HEK293T (cell line): ENCODE measurements around the gene CELSR1.

ENCODE experiments used
- CTCF ChIA-PET: fragments of 350-600 bp; formaldehyde crosslinking; extraction: SDS; loops from one replicate; lab custom pipeline; 2021; ENCODE audit warnings: antibody characterized with exemption, inconsistent platforms; lab: Yijun Ruan, JAX
- POLR2A ChIA-PET: fragments of 350-600 bp; formaldehyde crosslinking; extraction: SDS; loops from one replicate; lab custom pipeline; 2020; ENCODE audit warnings: antibody characterized with exemption, inconsistent platforms; lab: Yijun Ruan, JAX
- DNase-seq: peaks from one replicate; pipeline ENCODE4 v3.0.0; 2012; ENCODE audit warnings: mixed read lengths; ENCODE audit errors: extremely low spot score
- ARNT ChIP-seq: fragments of 450-650 bp; IDR thresholded peaks from 2 replicates; pipeline ENCODE4 v1.6.1; 2017; ENCODE audit warnings: mild to moderate bottlenecking
- BHLHE40 ChIP-seq: fragments of 450-650 bp; IDR thresholded peaks from 2 replicates; pipeline ENCODE4 v1.6.1; 2016; ENCODE audit warnings: mild to moderate bottlenecking, moderate library complexity, borderline replicate concordance
- CTBP1 ChIP-seq: fragments of 450-650 bp; IDR thresholded peaks from 2 replicates; pipeline ENCODE4 v1.6.1; 2016; ENCODE audit warnings: borderline replicate concordance
- ELF4 ChIP-seq: fragments of 450-650 bp; IDR thresholded peaks from 2 replicates; pipeline ENCODE4 v1.6.1; 2017; ENCODE audit warnings: antibody characterized with exemption
- FOXA1 ChIP-seq: fragments of 450-650 bp; IDR thresholded peaks from 2 replicates; pipeline ENCODE4 v1.6.1; 2016; ENCODE audit warnings: mild to moderate bottlenecking
- FOXK2 ChIP-seq: fragments of 450-650 bp; IDR thresholded peaks from 2 replicates; pipeline ENCODE4 v1.6.1; 2016; ENCODE audit warnings: mild to moderate bottlenecking
- FOXM1 ChIP-seq: fragments of 450-650 bp; IDR thresholded peaks from 2 replicates; pipeline ENCODE4 v1.6.1; 2017; ENCODE audit warnings: mild to moderate bottlenecking, borderline replicate concordance
- HDGF ChIP-seq: fragments of 450-650 bp; IDR thresholded peaks from 2 replicates; pipeline ENCODE4 v1.6.1; 2017; ENCODE audit warnings: antibody characterized with exemption, borderline replicate concordance
- L3MBTL2 ChIP-seq: fragments of 450-650 bp; conservative IDR thresholded peaks from 2 replicates; pipeline ENCODE4 v1.6.1; 2016; ENCODE audit warnings: mild to moderate bottlenecking
- LEF1 ChIP-seq: fragments of 450-650 bp; IDR thresholded peaks from 2 replicates; pipeline ENCODE4 v1.6.1; 2017; ENCODE audit warnings: mild to moderate bottlenecking, borderline replicate concordance
- NFRKB ChIP-seq: fragments of 450-650 bp; IDR thresholded peaks from 2 replicates; pipeline ENCODE4 v1.6.1; 2016; ENCODE audit warnings: mild to moderate bottlenecking, moderate library complexity
- SP1 ChIP-seq: fragments of 450-650 bp; IDR thresholded peaks from 2 replicates; pipeline ENCODE4 v1.6.1; 2017
- SUZ12 ChIP-seq: fragments of 450-650 bp; IDR thresholded peaks from 2 replicates; pipeline ENCODE4 v1.6.1; 2016; ENCODE audit warnings: mild to moderate bottlenecking
- TARDBP ChIP-seq: fragments of 450-650 bp; IDR thresholded peaks from 2 replicates; pipeline ENCODE4 v1.6.1; 2016
- ZNF384 ChIP-seq: fragments of 450-650 bp; IDR thresholded peaks from 2 replicates; pipeline ENCODE4 v1.6.1; 2016
- TF ChIP-seq, protein P1 (sequence below): fragments of 450-650 bp; IDR thresholded peaks from 2 replicates; pipeline ENCODE4 v1.6.1; 2016

The CELSR1 gene

DNA sequence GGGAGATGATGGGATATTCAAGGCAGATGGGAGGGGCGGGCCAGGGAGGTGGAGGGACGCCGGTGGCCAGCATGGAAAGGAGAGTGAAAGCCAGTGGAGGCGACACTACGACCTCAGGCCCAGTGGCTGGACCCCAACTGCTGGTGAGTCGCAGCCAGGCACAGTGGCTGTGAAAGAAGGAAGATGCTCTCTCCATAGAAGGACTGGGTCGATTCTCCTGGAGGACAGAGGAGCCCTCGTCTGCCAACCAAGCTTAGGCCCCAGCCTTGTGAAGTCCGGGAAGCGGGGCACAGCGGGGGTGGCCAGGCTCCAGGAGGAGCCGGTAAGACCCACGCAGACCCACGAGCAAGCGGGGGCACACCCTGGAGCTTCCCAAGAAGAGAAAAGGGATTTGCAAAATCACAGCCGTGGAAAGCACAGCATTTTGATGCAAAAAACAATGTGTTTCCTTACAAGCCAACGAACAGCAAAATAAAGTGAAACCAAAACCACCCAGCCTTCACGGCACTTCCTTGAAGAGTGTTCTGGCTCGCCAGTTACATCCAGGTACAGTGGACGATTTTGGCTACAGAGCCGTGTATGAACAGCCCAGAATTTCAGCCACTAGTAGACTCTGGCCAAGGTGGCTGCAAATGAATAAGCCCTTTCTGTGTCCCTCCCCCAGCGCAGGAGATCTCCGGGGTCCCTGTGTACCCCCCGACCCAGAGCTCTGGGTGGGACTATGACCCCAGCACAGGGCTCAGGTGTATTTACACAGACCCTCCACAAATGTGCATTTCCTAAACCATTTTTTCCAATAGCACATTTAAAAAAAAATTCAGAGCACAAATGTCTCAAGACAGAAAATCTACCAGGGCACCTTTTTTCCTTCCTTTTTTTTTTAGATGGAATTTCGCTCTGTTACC is 105.0 kb downstream of the CELSR1 start:
- TF ChIP-seq, protein P1, sequence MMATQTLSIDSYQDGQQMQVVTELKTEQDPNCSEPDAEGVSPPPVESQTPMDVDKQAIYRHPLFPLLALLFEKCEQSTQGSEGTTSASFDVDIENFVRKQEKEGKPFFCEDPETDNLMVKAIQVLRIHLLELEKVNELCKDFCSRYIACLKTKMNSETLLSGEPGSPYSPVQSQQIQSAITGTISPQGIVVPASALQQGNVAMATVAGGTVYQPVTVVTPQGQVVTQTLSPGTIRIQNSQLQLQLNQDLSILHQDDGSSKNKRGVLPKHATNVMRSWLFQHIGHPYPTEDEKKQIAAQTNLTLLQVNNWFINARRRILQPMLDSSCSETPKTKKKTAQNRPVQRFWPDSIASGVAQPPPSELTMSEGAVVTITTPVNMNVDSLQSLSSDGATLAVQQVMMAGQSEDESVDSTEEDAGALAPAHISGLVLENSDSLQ: no peak
- TF ChIP-seq LEF1 (no peak), NFRKB (no peak), SP1 (no peak), TARDBP (no peak), HDGF (no peak), ARNT (no peak)
- no peak for DNase-seq
- CTCF ChIA-PET: no interaction called here
- POLR2A ChIA-PET: no interaction called here

DNA sequence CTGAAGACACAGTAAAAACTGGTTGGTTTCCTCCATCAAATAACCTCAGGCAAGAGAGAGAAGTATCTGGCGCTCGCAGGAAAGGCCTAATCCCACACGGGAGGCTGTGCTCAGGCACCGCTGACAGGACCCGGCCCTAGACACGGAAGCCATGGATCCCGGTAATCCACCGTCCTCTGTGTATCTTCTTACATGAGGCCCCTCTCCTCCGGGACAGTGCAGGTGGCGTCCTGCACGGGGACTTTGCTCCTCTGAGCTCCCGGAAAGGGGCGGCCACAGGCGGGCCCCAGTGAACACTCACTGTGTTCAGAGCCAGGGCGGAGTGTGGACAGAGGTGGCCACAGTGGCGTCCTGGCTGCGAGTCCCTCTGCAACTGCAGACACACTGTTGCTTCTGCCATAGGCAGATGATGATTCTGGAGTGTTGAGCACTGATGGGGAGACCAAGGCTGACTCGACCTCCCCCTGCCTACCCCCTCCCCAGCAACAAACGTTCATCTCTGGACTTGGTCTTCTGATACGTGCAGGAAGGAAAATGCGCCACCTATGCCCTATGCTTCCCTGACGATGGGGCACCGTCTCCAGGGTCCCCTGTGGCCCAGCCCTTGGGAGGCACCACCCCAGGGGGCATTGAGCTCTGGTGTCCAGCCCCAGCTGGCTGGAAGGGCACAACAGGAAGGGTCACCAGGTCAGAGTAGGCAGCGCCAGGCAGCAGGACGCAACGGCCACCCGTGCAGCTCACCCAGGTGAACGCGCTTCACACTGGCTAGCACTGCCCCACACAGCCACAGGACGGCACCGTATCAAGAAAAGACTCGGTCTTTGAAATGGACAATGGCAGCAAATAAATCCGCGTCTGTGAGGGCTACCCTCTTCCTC is 106.2 kb downstream of the CELSR1 start:
- DNase-seq: no peak
- ChIA-PET POLR2A (no interaction called here), CTCF (interaction anchor here (0.6 kb wide), 1 partner anchor 9 kb away, joined by 3 read pairs; no protein-coding TSS in a partner anchor)
- TF ChIP-seq L3MBTL2 (no peak), SP1 (no peak), LEF1 (no peak), ARNT (no peak), SUZ12 (no peak), FOXK2 (no peak), FOXM1 (no peak), CTBP1 (no peak), ELF4 (no peak), TARDBP (no peak), FOXA1 (no peak), HDGF (no peak), NFRKB (no peak), BHLHE40 (no peak), ZNF384 (no peak)
- TF ChIP-seq, protein P1: no peak

DNA sequence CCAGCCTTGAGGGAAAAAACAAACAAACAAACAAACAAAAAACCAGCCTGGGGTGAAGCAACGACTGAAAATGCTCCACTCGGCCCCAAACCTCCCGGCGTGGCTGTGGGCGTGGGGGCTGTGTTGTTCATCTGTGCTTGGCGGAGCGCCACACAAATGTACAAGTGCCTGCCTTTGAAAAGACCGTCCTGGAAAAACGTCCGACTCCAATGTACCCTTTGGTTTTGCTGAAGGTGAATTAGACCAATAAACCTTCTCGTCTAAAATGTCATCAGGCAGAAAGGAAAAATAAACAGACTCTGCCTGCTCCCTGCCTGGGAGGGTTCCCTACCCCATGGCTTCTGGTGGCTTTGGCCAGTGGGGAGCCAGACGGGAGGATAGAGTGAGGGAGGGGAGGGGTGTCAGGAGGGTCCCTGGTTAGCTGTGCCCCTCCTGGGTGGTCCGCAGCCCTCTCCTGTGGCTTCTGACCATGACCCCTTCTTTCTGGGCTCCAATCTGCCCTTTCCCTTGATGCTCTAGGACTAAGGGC is 108.0 kb downstream of the CELSR1 start:
- CTCF ChIA-PET: no interaction called here
- TF ChIP-seq FOXK2 (no peak), FOXM1 (no peak), ELF4 (no peak), ZNF384 (no peak)

DNA sequence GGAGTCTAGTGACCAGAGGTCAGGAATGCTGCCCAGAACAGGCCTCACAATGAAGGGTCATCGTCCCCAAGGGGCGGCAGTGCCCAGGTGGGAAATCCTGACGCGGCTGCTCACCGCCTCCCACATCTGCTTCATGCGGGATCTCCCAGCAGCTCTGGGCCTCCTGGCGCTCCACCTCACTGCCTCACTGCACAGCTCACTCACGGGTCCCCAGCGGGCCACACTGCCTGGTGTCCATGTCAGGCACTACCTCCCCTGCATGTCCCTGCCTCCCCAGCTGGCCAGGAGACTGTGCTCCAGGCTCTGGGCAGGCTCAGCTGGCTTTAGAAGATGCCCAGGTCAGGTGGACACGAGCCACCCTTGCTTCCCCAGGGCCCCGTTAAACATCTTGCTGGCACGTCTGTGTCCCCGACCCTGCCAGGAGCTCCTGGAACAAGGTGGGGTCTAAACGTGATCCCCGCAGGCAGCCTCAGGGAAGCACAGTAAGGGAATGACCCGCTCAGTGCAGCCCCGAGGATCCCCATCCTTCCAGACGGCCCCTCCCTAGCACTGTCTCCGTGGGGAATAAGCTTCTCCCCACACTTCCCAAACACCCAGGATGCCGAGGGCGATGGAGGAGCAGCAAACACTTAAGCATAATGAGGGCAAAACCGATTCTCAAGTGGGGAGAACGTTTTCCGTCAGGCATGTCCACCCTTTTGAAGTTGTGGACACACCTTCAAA is 108.7 kb downstream of the CELSR1 start:
- POLR2A ChIA-PET: interaction anchor here (0.9 kb wide), 1 partner anchor 10 kb away, joined by 3 read pairs; no protein-coding TSS in a partner anchor
- CTCF ChIA-PET: no interaction called here
- TF ChIP-seq, protein P1: no peak
- TF ChIP-seq TARDBP (no peak), L3MBTL2 (no peak), HDGF (no peak), ARNT (no peak), FOXA1 (no peak)

More for the DNA sequence above, 108.0 kb downstream of the CELSR1 start:
- no peak for DNase-seq
- POLR2A ChIA-PET: no interaction called here

DNA sequence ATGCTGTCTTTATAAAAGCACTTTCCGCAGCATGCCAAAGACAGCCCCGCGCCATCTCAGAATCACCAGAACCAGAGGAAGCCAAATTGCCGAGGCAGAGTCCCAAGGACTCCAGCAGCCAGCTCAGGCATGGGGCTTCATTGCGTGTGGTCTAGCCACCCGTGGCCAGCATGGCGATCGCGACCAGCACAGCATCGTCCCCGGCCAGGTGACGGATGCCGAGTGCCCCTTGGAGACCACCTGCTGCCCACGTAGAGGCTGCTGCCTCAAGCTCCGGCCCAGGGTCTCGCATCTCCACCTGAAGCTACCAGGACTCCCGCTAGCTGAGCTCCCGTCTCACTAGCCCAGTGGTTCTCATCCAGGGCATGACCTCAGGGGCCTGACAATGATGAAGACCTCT is 109.2 kb downstream of the CELSR1 start:
- DNase-seq: no peak
- ChIA-PET CTCF (no interaction called here), POLR2A (interaction anchor here (0.9 kb wide), 1 partner anchor 9 kb away, joined by 3 read pairs; no protein-coding TSS in a partner anchor)
- no peak for TF ChIP-seq LEF1
- no peak for TF ChIP-seq SUZ12
- TF ChIP-seq TARDBP: no peak
- TF ChIP-seq ARNT: no peak
- no peak for TF ChIP-seq FOXM1
- TF ChIP-seq NFRKB: no peak
- no peak for TF ChIP-seq BHLHE40
- no peak for TF ChIP-seq FOXK2
- TF ChIP-seq FOXA1: no peak
- no peak for TF ChIP-seq L3MBTL2
- no peak for TF ChIP-seq ELF4

More for the DNA sequence above, 108.7 kb downstream of the CELSR1 start:
- DNase-seq: no peak
